ENCODE data around the gene RAB44.
A peak's percentile ranks its signal among the peaks of the same experiment; 100 is the strongest.

Gene RAB44

GRCh38 chr6:36765190-36765589 is 67.6 kb downstream of the RAB44 start:
- ATAC-seq (no peak), DNase-seq (no peak)
- no peaks in the 10 kb centered on the region for H3K27me3 Mint-ChIP-seq
- H3K9me3 Mint-ChIP-seq = no peaks in the 10 kb centered on the region
- H3K4me3 Mint-ChIP-seq = no peak overlapping the region
- H3K4me1 Mint-ChIP-seq = peaks cover 33% of the 10 kb centered on the region
- H3K36me3 Mint-ChIP-seq (ENCODE audit: low read depth) = no peaks in the 10 kb centered on the region
- H3K27ac Mint-ChIP-seq = no peak overlapping the region

GRCh38 chr6:36765594-36766398 is 68.2 kb downstream of the RAB44 start:
- DNase-seq (peak; percentile 87), ATAC-seq (peak; percentile 87)
- H3K27ac Mint-ChIP-seq = no peak overlapping the region
- no peaks in the 10 kb centered on the region for H3K9me3 Mint-ChIP-seq
- H3K4me1 Mint-ChIP-seq = peaks cover 39% of the 10 kb centered on the region
- no peaks in the 10 kb centered on the region for H3K27me3 Mint-ChIP-seq
- H3K4me3 Mint-ChIP-seq = no peak overlapping the region
- no peaks in the 10 kb centered on the region for H3K36me3 Mint-ChIP-seq (ENCODE audit: low read depth)

- Mint-ChIP-seq H3K27ac (no peak overlapping the region), H3K4me3 (no peak overlapping the region), H3K4me1 (peaks cover 44% of the 10 kb centered on the region), H3K27me3 (no peaks in the 10 kb centered on the region), H3K36me3 (ENCODE audit: low read depth) (no peaks in the 10 kb centered on the region), H3K9me3 (no peaks in the 10 kb centered on the region)
- DNase-seq (no peak), ATAC-seq (no peak)
These were observed 68.8 kb downstream of the RAB44 start for GRCh38 chr6:36766399-36766945.

GRCh38 chr6:36769183-36769675 is 71.6 kb downstream of the RAB44 start:
- ATAC-seq (no peak), DNase-seq (no peak)
- Mint-ChIP-seq H3K4me3 (peak overlapping the region; percentile 32), H3K36me3 (ENCODE audit: low read depth) (no peaks in the 10 kb centered on the region), H3K4me1 (peaks cover 44% of the 10 kb centered on the region), H3K9me3 (no peaks in the 10 kb centered on the region), H3K27me3 (no peaks in the 10 kb centered on the region), H3K27ac (peak overlapping the region; percentile 86)

GRCh38 chr6:36769676-36770499 is 72.3 kb downstream of the RAB44 start:
- H3K27me3 Mint-ChIP-seq = no peaks in the 10 kb centered on the region
- H3K4me1 Mint-ChIP-seq = peaks cover 44% of the 10 kb centered on the region
- DNase-seq (peak; percentile 44), ATAC-seq (peak; percentile 45)
- H3K27ac Mint-ChIP-seq = peak overlapping the region; percentile 86
- no peaks in the 10 kb centered on the region for H3K9me3 Mint-ChIP-seq
- peak overlapping the region; percentile 32 for H3K4me3 Mint-ChIP-seq
- no peaks in the 10 kb centered on the region for H3K36me3 Mint-ChIP-seq (ENCODE audit: low read depth)

- H3K27ac Mint-ChIP-seq = peak overlapping the region; percentile 86
- no peaks in the 10 kb centered on the region for H3K36me3 Mint-ChIP-seq (ENCODE audit: low read depth)
- ATAC-seq (no peak), DNase-seq (no peak)
- H3K9me3 Mint-ChIP-seq = no peaks in the 10 kb centered on the region
- peaks cover 39% of the 10 kb centered on the region for H3K4me1 Mint-ChIP-seq
- no peak overlapping the region for H3K4me3 Mint-ChIP-seq
- H3K27me3 Mint-ChIP-seq = no peaks in the 10 kb centered on the region
These were observed 73.5 kb downstream of the RAB44 start for GRCh38 chr6:36771145-36771544.

GRCh38 chr6:36772397-36772796 is 74.8 kb downstream of the RAB44 start:
- ATAC-seq (no peak), DNase-seq (no peak)
- Mint-ChIP-seq H3K4me3 (no peak overlapping the region), H3K4me1 (peaks cover 35% of the 10 kb centered on the region), H3K36me3 (ENCODE audit: low read depth) (no peaks in the 10 kb centered on the region), H3K27ac (no peak overlapping the region), H3K9me3 (no peaks in the 10 kb centered on the region), H3K27me3 (peaks cover 3% of the 10 kb centered on the region)

GRCh38 chr6:36774331-36774730 is 76.7 kb downstream of the RAB44 start:
- DNase-seq (no peak), ATAC-seq (no peak)
- no peaks in the 10 kb centered on the region for H3K36me3 Mint-ChIP-seq (ENCODE audit: low read depth)
- H3K9me3 Mint-ChIP-seq = no peaks in the 10 kb centered on the region
- no peak overlapping the region for H3K27ac Mint-ChIP-seq
- H3K4me1 Mint-ChIP-seq = peaks cover 20% of the 10 kb centered on the region
- peaks cover 3% of the 10 kb centered on the region for H3K27me3 Mint-ChIP-seq
- H3K4me3 Mint-ChIP-seq = no peak overlapping the region

GRCh38 chr6:36776167-36776566 is 78.5 kb downstream of the RAB44 start:
- Mint-ChIP-seq H3K4me1 (peaks cover 6% of the 10 kb centered on the region), H3K27ac (no peak overlapping the region), H3K4me3 (no peak overlapping the region), H3K9me3 (no peaks in the 10 kb centered on the region), H3K27me3 (peaks cover 3% of the 10 kb centered on the region), H3K36me3 (ENCODE audit: low read depth) (no peaks in the 10 kb centered on the region)
- DNase-seq = no peak
- ATAC-seq = no peak

- DNase-seq (no peak), ATAC-seq (no peak)
- Mint-ChIP-seq H3K36me3 (ENCODE audit: low read depth) (no peaks in the 10 kb centered on the region), H3K9me3 (no peaks in the 10 kb centered on the region), H3K27ac (no peak overlapping the region), H3K4me1 (peaks cover 8% of the 10 kb centered on the region), H3K4me3 (no peak overlapping the region), H3K27me3 (peaks cover 3% of the 10 kb centered on the region)
These were observed 80.2 kb downstream of the RAB44 start for GRCh38 chr6:36777801-36778200.

GRCh38 chr6:36779227-36779626 is 81.6 kb downstream of the RAB44 start:
- H3K27ac Mint-ChIP-seq = no peak overlapping the region
- peaks cover 3% of the 10 kb centered on the region for H3K27me3 Mint-ChIP-seq
- DNase-seq (no peak), ATAC-seq (no peak)
- no peaks in the 10 kb centered on the region for H3K36me3 Mint-ChIP-seq (ENCODE audit: low read depth)
- peaks cover 8% of the 10 kb centered on the region for H3K4me1 Mint-ChIP-seq
- H3K9me3 Mint-ChIP-seq = no peaks in the 10 kb centered on the region
- H3K4me3 Mint-ChIP-seq = no peak overlapping the region

GRCh38 chr6:36780442-36781177 is 83.0 kb downstream of the RAB44 start:
- H3K27me3 Mint-ChIP-seq = peaks cover 3% of the 10 kb centered on the region
- no peaks in the 10 kb centered on the region for H3K36me3 Mint-ChIP-seq (ENCODE audit: low read depth)
- ATAC-seq = no peak
- no peak for DNase-seq
- H3K4me3 Mint-ChIP-seq = no peak overlapping the region
- H3K4me1 Mint-ChIP-seq = peaks cover 8% of the 10 kb centered on the region
- no peaks in the 10 kb centered on the region for H3K9me3 Mint-ChIP-seq
- H3K27ac Mint-ChIP-seq = no peak overlapping the region

GRCh38 chr6:36781669-36782068 is 84.0 kb downstream of the RAB44 start:
- Mint-ChIP-seq H3K27me3 (peaks cover under 1% of the 10 kb centered on the region), H3K36me3 (ENCODE audit: low read depth) (no peaks in the 10 kb centered on the region), H3K4me3 (no peak overlapping the region), H3K4me1 (peaks cover 8% of the 10 kb centered on the region), H3K9me3 (no peaks in the 10 kb centered on the region), H3K27ac (no peak overlapping the region)
- ATAC-seq (no peak), DNase-seq (no peak)
